Stimulated activated CD4-positive, alpha-beta T cell treated with anti-CD3 and anti-CD28 coated beads, Interleukin-4, amount 100 ng/mL, for 4 hours (primary cell): ENCODE data around the gene GDI2.
"Not testable (repeated sequence)": the region's sequence is repeated elsewhere in the genome, so short reads cannot be mapped to it uniquely, and the experiment has no call there.

ENCODE experiments used
- DNase-seq, 2 experiments: peaks; one replicate each; pipeline ENCODE4 v3.0.0-alpha.2; 2020

Gene GDI2

GRCh38 chr10:5813341-5814109 lies at the start of gene GDI2:
TSS of gene GDI2 (minus strand) at chr10:5813434. CDS start at chr10:5813258, 176 bp downstream.
- DNase-seq: peak; percentile 93 to 96

- DNase-seq: no peak
Measured at GRCh38 chr10:5862360-5862961, 49.2 kb upstream of the GDI2 start.

DNA sequence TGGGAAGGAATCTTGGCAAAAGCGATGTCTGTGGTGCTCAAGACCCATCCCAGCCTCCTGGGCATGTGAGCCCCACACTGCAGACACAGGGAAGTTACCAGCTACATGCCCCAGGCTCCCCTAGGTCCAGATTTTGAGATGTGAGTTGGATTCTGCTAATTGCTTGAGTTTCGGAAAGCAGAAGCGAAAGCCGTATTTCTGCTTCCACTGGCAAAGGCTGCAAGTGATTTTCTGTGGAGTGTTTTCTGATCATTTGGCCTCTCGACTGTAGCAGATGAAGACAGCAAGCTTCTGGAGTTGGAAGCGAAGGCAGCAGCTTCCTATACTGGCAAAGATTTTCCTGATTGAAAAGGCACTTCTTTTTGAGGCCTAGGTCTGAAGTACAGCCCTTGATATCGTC lies 46.8 kb upstream of the GDI2 start:
- DNase-seq: no peak

DNA sequence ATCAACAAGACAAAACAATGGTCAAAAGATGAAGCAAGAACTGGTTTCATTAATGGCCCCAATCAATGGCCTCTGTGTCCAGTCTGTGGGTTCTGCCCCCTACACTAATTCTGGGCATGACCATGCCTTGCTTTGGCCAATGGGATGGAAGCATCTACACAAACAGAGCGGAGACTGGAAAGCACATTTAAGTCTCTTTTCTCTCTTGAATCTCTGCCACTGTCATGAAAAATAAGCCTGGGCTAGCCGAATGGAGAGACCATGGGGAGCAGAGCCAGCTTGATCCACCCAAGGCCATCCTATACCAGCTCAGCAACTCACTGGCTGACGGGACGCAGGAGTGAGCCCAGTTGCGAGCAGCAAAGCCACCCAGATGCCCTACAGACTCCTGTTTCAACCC lies 45.6 kb upstream of the GDI2 start:
- no peak for DNase-seq

GRCh38 chr10:5856701-5857004 lies 43.4 kb upstream of the GDI2 start:
- DNase-seq: no peak

DNA sequence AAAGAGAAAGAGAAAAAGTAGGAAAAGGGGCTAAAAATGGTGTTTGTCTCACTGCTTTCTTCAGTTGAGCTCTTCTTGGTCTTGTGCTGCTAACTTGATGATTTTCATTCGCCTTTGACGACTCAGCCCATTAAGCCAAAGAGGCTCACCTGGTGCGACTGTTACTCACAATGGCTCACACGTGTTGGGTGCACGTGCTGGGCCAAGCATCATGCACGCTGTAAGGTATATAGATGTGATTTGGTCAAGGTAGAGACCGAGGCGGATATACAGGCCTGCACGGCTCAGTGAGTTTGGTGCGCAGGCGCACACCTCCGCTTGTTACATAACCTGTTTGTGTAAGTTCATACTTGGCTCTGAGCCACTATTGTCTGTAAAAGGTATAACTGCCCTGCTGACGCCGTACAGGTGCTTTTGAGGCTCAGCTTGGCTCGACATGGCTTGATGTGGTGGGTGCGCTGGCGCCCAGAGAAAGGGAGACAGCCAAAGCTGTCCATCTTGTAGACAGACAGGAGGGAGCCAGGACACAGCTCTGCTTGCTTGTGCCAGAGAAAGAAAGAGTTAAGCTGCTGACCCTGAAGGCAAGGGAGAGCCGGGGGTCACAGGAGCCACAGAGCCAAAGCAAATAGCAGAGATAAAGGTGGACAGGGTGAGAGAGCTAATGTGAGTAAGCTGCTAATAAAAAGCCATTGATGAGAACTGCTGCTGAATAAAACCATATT lies 42.9 kb upstream of the GDI2 start:
- DNase-seq: no peak

- DNase-seq: no peak
Measured at GRCh38 chr10:5854131-5854475, 40.9 kb upstream of the GDI2 start.

GRCh38 chr10:5846667-5847066 lies 33.4 kb upstream of the GDI2 start:
- DNase-seq: not testable (repeated sequence)

- no peak for DNase-seq
Measured at GRCh38 chr10:5844345-5845055, 31.3 kb upstream of the GDI2 start.

- DNase-seq: no peak
Measured at GRCh38 chr10:5843686-5844344, 30.6 kb upstream of the GDI2 start.

DNA sequence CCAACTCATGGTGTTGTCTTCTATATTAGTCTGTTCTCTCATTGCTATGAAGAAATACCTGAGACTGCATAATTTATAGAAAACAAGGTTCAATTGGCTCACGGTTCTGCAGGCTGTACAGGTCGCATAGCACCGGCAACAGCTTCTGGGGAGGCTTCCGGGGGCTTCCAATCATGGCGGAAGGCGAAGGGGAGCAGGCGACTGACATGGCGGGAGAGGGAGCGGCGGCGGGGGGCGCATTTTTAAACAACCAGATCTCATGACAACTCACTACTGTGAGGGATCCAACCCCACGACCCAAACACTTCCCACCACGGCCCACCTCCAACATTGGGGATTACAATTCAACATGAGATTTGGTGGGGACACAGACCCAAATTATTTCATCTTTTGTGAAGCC lies 28.7 kb upstream of the GDI2 start:
- DNase-seq: no peak

DNA sequence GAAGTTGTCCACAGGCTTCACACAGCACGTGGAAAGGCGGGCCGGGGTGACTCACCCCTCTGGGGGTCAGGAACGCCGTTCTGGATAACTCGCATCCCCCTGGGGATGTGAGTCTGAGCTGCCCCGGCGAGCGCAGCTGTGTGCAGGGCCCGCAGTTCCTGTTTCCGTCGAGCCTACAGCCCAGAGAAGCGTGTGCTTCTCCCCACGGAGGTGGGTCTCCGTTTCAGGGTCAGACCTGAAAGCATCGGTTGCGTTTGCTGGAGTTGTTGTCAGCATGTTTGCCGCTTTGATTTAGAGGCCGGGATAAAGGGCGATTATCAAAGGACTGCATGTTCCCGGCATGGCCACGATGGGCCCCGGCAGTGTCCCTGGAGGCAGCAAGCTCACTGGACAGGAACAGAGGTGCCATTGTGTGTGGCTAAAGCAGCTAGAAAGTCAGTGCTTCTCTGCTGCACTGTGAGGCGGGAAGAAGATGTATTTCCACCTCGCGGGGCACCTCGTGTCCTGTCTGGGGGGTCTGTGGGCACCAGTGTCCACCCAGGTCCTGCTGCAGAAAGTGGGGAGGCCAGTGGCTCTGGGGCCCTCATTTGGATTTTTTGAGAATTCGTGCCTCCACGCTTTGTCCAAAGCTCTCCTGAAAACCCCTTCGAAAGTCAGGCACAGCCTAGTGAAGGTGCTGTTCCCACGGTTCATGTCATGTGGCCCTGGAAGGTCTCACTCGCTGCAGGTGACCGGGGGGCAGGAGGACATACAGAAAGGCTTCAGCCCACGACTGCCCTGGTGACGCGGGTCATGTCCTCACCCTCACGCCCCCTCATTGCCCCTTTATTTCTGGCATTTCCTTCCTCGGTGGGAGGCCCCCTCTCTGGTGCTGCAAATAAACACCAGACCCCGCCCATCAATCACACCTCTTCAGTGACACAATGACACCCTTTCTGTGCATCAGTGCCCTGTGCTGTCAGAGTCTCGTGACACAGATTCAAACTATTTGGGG lies 27.4 kb upstream of the GDI2 start:
- no peak for DNase-seq

DNA sequence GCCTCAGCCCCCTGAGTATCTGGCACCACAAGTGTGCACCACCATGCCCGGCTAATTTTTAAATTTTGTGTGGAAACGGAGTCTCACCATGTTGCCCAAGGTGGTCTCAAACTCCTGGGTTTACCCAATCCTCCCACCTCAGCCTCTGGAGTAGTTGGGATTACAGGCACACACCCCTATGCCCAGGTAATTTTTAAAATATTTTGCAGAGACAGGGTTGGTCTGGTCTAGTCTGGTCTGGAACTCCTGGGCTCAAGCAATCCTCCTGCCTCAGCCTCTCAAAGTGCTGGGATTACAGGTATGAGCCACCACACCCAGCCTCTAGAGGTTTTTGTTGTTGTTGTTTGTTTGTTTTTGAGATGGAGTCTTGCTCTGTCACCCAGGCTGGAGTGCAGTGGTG lies 22.9 kb upstream of the GDI2 start:
- DNase-seq: not testable (repeated sequence)

DNA sequence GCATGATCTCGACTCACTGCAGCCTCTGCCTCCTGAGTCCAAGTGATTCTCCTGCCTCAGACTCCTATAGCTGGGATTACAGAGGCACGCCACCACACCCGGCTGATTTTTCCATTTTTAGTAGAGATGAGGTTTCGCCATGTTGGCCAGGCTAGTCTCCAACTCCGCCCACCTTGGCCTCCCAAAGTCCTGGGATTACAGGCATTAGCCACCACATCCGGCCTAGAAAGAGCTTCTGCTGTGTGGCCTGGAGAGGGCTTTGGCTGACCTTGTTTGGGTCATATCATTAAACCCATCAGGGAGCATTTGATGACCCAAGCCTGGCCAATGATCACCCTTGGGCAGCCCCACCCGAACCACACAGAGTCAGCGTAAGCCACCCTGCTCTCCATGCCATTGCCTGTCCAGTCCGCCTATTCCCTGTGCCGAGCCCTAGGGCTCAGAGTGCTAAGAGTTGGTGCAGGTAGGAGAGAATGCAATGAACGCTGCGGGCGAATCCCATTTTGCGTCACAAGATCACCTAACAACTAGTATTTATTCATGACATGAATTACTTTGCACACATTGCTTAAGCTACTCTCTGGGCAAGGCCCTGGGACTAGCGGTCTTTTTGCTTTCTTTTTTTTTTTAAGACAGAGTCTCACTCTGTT lies 22.3 kb upstream of the GDI2 start:
- no peak for DNase-seq

- DNase-seq: no peak
Measured at GRCh38 chr10:5833814-5834213, 20.6 kb upstream of the GDI2 start.

- no peak for DNase-seq
Measured at GRCh38 chr10:5832946-5833345, 19.7 kb upstream of the GDI2 start.

DNA sequence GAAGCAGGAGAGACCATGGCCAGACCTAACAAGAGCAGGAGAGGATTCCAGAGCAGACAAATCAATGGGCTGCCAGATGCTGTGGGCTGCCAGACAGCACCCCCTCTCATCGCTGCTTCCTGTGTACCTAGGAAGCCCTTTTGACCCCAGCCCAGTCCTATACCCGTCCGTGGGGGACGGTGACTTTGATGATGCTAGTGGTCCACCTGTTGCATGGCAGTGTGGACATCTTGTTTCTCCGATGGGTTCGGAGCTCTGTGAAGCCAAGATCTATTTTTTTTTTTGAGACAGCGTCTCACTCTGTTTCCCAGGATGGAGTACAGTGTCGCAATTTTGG lies 18.2 kb upstream of the GDI2 start:
- no peak for DNase-seq

- no peak for DNase-seq
Measured at GRCh38 chr10:5830629-5831445, 17.6 kb upstream of the GDI2 start.

DNA sequence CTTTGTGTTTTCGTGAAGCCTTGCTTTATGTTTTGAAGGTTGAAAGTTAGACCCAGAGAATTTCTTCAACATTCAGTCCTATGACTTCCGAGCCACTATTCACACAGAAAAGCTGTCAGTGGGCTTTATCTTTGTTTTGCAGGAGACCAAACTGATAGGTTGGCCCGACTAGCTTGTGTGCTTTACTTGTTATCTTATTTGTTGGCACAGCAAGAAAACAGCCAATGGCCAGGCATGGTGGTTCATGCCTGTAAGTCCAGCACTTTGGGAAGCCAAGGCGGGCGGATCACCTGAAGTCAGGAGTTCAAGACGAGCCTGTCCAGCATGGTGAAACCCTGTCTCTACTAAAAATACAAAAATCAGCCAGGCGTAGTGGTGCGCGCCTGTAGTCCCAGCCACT lies 16.0 kb upstream of the GDI2 start:
- DNase-seq: no peak

DNA sequence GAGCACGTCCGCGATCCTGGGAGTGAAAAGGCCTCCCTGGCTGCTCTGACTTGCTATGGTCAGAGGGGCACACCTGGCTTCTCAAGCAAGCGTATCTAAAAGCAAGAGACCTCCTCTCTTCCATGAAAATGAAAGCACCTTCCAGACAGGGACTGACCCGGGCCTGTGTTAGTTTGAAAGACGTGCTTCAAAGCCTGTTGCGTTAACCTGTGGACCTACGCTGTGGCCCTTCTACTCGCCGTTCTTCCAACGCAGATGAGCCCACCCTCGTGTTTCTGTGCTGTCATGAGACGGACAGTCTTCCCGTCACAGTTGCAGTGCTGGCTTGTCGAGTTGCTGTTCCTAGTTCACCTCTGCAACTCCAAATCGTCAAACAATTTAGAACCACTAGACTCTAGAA lies 15.5 kb upstream of the GDI2 start:
- no peak for DNase-seq

- no peak for DNase-seq
Measured at GRCh38 chr10:5827841-5828240, 14.6 kb upstream of the GDI2 start.
